IPS-20b (cell line): ENCODE measurements around the gene CDC42SE2.

Source experiments
- H3K27ac ChIP-seq: one replicate; pipeline ENCODE4 v1.5.1; 2013; ENCODE audit warnings: low read length
- H3K27me3 ChIP-seq: 2 replicates; pipeline ENCODE4 v1.6.1; 2013; ENCODE audit warnings: mild to moderate bottlenecking, low read length, inconsistent platforms; ENCODE audit not compliant: insufficient read depth
- H3K36me3 ChIP-seq: 2 replicates; pipeline ENCODE4 v1.6.1; 2013; ENCODE audit warnings: low read depth, mild to moderate bottlenecking, inconsistent platforms, low read length, moderate library complexity; ENCODE audit not compliant: insufficient read depth
- H3K4me1 ChIP-seq: 2 replicates; pipeline ENCODE4 v1.6.1; 2013; ENCODE audit warnings: mild to moderate bottlenecking, control low read depth, inconsistent platforms, low read length, moderate library complexity; ENCODE audit not compliant: insufficient read depth
- H3K4me3 ChIP-seq: 2 replicates; pipeline ENCODE4 v1.5.1; 2013; ENCODE audit warnings: mild to moderate bottlenecking, low read length, inconsistent platforms
- H3K9ac ChIP-seq: 2 replicates; pipeline ENCODE4 v1.6.1; 2013; ENCODE audit warnings: low read depth, mild to moderate bottlenecking, inconsistent platforms, low read length, moderate library complexity
- H3K9me3 ChIP-seq: 2 replicates; pipeline ENCODE4 v1.6.1; 2013; ENCODE audit warnings: mild to moderate bottlenecking, low read depth, low read length, inconsistent platforms; ENCODE audit not compliant: insufficient read depth

Gene CDC42SE2

GRCh38 chr5:131433109-131433508 lies 169.3 kb downstream of the CDC42SE2 start:
- H3K27me3 ChIP-seq, result no peaks in the 10 kb centered on the region

GRCh38 chr5:131436081-131436480 lies 172.2 kb downstream of the CDC42SE2 start:
- Histone ChIP-seq H3K36me3 (peaks cover 77% of the 10 kb centered on the region), H3K4me3 (no peak overlapping the region)

More at GRCh38 chr5:131433109-131433508, 169.3 kb downstream of the CDC42SE2 start:
- no peak overlapping the region for H3K27ac ChIP-seq
- peaks cover 75% of the 10 kb centered on the region for H3K36me3 ChIP-seq
- H3K9ac ChIP-seq, result no peak overlapping the region
- H3K4me3 ChIP-seq, result no peak overlapping the region
- H3K9me3 ChIP-seq, result no peaks in the 10 kb centered on the region
- no peaks in the 10 kb centered on the region for H3K4me1 ChIP-seq

GRCh38 chr5:131441184-131441583 lies 177.3 kb downstream of the CDC42SE2 start:
- H3K27me3 ChIP-seq, result no peaks in the 10 kb centered on the region
- no peak overlapping the region for H3K27ac ChIP-seq
- no peak overlapping the region for H3K4me3 ChIP-seq
- no peak overlapping the region for H3K9ac ChIP-seq
- H3K4me1 ChIP-seq, result no peaks in the 10 kb centered on the region
- no peaks in the 10 kb centered on the region for H3K9me3 ChIP-seq
- H3K36me3 ChIP-seq, result peaks cover 61% of the 10 kb centered on the region

More at GRCh38 chr5:131436081-131436480, 172.2 kb downstream of the CDC42SE2 start:
- H3K27ac ChIP-seq, result no peak overlapping the region
- no peak overlapping the region for H3K9ac ChIP-seq
- no peaks in the 10 kb centered on the region for H3K9me3 ChIP-seq
- H3K4me1 ChIP-seq, result no peaks in the 10 kb centered on the region
- H3K27me3 ChIP-seq, result no peaks in the 10 kb centered on the region
